ENCODE measurements around the gene TLE7.

Gene TLE7

DNA sequence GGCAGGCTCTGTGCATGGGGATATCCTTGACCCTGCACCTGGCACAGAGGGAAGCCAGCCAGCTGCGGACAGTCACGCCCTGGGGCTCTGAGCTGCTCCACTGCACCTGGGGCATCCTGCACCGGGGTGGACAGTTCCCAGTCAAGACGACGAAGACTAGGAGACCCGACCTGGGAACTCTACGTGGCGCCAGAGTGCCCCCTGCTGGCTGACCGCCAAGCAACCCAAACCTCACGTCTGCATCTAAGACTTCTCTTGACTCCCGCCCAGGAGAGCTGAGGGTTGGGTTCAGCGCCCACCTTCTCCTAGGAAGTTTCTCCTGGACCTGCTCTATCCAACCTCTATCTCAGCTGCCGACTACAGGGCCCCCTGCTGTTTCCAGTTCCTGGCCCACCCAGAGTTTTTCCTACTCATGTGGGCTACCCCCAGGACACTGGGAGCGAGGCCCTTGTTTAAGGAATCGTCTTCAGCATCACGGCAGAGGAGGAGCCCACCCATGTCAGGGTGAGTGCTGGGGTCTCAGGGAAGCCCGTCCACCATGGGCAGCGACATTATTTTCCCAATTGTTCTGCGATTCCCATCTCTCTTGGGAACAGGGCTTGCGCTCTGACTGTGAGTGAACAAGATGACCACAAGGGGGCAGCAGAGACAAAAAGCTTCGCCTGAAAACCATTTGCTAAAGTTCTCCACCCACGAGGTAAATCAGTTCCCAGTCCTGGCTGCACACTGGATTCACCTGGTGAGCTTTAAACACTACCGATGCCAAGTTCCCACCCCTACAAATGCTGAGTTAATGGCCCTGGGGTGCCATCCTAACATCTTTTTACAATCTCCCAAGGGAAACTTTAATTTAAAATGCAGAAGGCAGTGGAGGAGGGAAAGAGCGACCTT, 29.3 kb downstream of the TLE7 start:
- DNase-seq: peak; percentile 48

DNA sequence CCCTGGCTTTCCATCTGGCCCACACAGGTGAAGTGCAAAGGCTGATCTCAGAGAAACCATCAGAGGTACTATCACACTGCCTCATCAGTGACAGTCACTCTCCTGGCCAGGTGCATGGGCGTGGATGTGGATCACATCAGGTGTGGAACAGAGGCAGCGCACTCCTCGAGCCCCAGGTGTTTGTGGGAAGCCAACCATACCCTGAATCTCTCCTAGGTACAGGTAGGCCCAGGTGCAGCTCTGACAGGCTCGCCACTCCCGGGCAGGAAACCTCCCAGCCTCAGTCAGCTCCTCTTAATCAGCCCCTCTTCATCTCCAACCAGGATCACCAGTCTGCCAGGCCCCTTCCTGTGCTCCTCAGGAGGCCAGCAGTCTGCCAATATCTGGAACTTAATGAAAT, 31.7 kb downstream of the TLE7 start:
- no peak for DNase-seq

DNA sequence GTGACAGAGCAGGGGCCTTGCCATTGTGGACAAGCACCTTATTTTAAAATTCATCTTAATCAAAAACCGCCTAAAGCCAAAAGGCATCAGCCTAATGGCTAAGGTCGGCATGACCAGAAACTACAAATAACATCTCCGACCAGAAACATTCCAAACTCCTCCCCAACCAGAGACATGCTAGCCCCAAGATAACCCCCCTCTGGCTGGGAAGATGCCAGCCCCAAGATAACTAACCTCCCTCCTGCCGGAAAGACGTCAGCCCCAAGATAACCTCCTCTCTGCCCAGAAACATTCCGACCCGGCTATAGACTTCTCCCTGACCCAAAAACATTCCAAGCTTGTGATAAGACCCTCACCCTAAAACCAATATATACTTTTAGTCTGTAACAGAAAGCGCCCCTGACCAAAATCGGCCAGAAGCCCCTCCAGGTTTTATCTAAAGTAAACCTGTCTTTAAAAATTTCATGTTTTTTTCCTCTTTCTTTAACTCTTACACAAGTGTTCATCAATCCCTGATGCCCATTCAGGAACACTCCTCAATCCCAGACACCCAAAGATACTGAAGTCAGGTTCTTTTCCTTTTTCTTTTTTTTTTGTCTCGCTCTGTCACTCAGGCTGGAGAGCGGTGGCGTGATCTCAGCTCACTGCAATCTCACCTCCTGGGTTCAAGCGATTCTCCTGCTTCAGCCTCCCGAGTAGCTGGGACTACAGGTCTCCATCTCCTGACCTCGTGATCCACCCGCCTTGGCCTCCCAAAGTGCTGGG, 32.7 kb downstream of the TLE7 start:
- DNase-seq: no peak

DNA sequence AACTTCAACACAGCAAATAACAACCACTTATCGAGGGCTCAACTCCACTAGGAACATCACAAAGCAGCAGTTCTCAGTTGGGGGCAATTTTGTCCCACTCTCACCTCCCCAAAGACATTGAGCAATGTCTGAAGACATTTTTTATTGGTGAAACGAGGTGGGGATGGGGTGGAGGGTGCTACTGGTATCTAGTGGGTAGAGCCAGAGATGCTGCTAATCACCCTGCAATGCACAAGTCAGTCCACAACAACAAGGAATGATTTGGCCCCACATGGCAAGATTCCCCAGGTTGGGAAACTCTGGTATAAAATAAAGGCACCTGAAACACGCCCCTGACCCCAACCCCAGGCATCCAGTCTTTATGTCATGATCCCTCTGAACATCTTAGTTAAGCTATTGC, 33.3 kb downstream of the TLE7 start:
- no peak for DNase-seq

DNA sequence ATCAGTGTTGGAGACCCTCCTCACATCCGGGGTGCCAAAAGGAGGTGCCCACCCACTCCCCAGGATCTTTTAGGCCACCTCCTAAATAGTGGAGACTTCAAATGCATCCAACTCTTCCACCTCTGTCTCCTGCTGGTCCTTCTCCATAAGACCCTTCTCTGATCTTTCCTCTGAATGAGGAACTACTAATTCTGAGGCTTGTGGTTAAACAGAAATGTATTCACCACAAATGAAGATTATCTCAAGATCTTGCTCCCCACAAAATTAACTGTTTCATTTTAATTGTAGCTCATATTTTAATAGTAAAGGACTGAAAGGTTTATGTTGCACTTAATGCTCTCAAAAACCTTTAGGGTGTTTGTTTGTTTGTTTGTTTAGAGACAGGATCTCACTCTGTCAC, 34.1 kb downstream of the TLE7 start:
- DNase-seq: no peak

DNA sequence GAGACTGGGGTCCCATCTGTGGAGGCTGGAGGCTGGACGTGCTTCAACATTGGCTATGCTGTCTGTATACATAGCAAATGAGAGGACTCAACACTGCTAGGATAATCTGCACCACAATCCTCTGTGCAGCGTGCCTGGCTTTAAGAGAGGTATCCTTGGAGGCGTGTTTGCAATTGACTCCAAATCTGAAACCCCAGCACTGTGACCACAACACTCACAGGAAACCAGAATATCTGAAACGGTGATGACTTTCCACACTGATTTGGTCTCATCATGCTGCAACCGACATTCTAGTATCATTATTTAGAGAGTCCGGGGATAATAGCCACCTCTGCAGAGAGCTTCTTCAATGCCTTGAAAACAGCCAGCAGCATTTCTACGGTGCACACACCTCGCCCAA, 35.1 kb downstream of the TLE7 start:
- no peak for DNase-seq

DNA sequence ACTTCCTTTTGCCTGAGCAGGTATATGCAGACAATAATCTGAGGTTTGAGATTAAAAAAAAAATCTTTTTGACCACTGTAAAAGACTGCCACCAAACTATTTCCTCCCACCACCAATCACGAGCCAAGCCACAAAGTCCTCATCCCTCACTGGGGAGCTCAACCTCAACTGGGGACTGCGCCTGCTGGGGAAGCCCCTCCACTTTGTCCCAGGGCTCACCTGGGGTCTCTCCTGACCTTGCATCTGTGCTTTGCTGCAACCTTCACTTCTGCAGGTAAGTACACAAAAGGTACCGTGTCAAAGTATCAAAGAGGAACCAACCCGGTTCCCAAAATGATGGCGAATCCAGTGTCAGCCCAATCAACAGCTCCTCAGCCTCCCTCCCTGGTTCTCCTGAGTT, 35.5 kb downstream of the TLE7 start:
- no peak for DNase-seq

DNA sequence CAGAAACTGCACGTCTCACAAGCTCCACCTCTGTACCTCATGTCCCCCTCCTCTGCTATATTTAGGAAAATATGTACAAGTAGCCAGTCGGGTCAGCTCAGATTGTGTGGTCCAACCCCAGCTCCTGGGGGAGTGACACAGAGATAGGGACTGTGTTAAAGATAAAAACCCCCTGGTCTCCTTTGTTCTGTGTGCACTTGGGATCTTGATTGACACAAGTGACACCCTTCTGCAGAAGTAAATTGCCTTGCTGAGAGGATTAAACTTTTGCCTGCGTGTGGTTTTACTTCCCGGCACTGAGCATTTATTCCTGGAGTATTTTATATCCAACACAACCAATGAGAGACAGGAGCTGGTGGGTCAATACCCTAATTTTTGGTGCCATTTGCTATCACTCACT, 37.5 kb downstream of the TLE7 start:
- no peak for DNase-seq

DNA sequence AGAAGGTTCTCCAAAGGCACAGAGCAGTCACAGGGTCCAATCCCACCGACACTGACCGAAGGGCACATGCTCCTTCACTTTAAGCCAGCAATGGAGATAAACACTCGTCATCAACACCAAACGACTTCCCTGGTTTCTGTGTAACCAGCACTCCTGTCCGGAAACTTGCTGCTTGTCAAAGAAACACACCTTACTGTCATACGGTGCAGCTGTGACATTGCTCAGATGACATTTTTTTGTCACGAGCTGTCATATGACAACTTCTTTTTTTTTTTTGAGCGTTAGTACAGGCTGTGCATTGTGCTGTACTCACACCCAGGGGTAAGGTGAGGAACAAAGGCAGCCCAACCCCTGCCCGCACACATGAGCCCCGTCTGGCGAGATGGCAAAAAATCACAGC, 39.2 kb downstream of the TLE7 start:
- DNase-seq: no peak

DNA sequence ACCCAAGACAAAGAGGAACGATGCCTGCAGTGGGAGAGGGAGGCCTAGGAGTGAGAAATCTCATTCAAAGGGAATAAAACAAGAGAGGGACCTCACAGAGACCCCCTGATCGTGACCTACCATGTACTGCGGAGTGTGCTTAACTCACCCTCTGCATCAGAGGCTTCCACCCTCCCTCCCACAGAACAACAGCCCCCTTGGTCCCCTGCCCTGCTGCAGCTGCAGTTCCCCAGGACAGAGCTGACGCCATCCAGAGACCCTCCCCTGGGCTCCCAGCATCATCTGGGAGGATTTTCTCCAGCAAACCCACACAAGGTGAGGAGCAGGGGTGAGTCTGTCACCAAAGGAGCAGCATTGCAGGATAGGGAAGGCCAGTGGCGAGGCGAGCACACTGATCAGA, 39.8 kb downstream of the TLE7 start:
- no peak for DNase-seq

DNA sequence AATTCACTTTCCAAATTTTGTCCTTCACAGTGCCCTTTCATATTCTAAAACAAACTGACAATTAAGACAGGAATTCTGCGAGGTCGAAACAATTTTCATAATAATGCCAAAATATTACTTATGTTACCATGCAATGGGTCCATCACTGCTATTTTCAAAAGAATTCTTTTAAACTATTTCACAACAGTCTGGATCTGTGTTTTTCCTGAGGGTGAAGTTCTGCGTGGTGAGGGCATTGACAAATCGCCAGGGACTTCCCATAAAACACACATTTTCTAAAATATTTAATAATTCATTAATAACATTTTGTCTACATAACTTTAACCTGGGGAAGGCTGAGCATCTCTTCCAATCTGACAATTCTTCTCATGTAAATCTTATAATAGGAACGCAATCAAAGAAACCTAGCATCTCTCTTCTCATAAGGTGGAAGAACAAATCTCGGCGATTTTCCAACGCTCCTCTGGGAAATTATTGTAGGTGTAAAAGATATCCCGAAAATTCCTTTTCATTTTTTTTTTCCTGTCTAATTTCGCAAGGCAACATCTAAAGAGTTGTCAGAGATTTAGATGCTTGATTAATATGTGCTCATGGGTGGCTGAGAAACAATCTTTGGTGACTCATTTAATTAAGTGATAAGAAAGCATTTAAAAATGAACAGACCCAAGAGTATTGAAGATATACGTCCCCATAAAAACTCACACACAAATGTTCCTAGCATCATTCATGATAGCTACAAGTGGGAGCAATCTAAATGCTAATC, 41.9 kb downstream of the TLE7 start:
- DNase-seq: no peak

DNA sequence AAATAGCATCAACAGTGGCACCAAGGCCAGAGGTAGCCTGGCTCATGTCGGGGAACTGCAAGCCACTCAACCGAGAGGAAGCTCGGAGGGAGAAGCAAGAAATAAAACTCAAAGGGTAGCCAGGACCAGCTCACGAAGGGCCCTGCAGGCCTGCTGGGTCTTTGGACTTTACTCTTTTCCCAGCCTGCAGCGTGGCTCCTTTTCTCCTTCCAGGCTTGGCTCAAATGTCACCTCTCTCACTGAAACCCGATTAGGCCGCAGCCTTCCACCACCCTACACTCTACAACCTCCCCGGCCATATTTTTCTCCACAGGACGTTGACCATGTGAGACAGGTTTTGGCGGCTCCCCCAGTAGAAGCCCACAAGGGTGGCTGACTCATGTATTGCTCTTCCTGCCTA, 45.3 kb downstream of the TLE7 start:
- DNase-seq: no peak

DNA sequence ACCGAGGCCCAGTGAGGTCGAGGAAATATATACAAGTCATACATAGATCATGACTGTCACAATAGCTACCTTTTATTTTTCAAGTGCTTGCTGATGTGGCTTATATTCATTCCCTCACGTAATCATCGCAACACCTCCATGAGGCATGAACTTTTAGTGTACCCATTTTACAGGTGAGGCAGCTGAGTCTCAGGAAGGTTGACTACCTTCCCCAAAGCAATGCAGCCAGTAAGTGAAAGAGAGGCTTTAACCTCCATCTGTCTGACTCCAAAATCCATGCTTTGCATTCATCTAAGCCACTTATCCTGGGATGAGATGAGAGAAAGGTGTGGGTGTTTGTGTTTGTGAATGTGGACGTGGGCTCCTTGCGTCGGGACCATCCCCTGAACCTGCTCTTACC, 52.5 kb downstream of the TLE7 start:
- DNase-seq: no peak

DNA sequence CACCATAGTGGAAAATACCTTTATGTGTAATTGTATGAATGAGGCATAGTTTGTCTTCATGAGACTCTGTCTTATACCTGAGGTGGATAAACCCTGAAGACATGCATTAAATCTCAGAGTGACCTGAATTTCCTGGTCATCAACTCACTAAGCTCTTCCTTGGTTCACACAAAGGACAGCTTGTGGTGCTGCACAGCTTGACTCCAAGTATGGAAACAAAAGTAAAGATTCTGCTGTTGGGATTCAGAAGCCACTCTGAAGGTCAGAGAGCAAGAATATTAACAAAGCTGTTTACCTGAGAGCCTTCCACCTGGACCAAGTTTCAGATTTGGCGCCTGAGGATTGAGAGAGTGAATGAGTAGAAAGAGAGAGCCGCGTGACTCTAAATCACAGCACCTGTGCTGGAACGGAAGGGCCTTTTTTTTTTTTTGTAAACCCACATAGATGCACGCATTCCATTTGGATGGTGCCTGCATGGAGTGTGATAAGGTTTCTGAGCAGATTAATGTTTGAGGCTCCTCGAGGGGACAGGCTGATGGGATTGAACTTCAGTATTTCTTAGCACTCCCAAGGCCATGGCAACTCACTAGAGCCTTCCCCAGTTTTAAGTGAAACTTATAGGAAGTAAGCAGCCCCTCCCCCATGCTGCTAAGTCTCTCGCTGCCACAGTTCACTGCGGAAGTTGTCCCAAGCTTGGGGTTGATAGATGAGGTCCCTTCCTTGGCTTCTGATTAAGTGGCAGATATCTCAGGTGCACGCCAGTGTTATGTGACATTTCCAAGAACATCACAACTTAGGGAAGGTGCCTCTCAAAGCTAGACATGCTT, 54.6 kb downstream of the TLE7 start:
- DNase-seq: no peak

DNA sequence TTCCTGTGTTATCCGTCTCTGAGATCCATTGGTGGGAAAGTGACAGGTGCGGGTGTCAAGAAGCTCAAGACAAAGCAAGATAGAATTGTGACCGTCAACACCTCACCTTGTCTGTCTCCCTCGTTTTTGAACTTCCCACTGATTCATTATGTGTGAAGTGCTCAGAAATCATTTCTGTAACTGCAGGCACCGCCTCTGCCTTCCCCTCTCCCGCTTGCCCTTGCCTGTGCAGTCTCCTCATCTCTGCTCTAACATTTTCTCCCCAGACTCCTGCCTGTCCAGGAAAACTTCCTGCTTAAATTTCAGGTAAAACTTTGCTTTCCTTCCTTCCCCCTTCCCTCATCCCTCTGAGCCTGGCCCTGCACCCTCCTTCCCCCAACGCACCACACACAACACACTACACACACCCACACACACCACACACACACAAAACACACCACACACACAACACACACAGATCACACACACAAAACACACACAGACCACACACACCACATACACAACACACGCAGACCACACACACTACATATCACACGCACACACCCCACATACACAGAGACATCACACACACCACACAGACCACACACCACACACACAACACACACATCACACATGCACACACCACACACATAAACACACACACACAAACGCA, 57.7 kb downstream of the TLE7 start:
- no peak for DNase-seq

DNA sequence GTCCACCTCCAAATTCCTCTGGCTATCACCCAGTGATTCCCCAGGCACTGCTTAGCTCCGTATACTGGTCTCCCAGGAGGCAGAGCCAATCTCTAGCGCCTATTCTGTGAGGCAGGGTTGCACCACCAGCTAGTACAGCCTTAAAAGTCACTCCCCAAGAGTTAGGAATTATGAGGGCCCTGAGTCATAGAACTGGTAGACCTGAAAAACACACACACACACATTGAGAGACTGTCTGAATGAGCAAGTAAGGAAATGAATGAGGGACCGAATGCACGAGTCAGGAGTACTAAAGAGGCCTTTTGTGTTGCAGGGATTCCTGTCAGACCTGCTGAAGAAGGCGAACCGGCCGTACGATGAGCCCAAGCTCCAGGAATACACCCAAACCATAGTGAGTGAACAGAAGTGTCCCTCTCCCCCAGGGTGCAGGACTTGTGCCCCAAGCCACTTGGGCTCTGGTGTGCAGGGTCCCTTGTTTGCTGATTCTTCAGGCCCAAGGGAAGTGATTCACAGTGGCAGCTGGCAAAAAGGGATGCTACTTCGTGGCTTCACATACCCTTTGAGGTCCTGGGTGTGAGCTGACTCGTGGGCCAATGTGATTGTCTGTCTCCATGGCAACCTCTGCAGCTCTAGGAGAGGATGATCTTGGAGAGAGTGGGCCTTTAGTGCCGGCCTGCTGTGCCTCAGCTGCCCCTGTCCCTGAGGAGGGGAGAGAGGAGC, 58.6 kb downstream of the TLE7 start:
- DNase-seq: no peak

DNA sequence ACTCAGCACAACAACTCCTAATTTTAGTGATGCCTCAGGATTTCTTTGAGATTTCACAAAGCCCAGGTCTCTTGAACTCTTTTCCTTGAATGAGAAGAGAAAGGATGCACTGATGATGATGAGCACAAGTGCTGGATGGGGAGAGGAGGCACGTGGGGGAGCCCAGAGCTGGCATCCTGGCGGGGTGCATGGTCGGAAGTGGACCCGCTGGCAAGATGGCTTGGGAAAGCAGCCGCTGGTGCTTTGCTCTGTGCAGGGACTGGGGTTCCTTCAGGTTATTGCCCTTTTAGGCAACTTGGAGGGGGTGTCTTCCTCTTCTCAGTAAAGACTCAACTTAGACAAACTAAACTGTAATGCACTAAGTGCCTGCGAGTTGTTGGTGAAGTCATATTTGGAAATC, 61.0 kb downstream of the TLE7 start:
- no peak for DNase-seq
